Measurements from ENCODE around the gene ST6GAL2.

ST6GAL2 gene

DNA sequence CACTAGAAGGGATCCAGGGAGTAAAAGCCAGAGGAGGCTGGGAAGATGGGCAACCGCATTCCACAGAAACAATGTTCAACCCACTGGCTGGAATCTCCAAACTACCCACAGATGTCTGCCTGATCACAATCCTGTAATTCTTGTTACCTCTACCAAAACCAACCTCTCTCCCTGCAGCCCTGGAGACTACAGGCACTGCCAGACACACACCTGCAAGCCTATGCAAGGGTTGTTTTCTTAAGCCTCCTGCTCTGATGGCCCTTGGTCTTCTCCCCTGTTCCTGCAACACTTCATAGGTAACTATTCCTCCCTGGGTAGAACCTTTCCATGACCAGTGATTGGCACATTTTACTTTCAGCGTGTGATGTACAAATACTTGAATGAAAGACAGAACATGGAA lies 21.9 kb downstream of the ST6GAL2 start:
- no peak for DNase-seq

- DNase-seq: peak in 1 of 51 donors; percentile 12
Observed at GRCh38 chr2:106863387-106863786, 22.6 kb downstream of the ST6GAL2 start.

DNA sequence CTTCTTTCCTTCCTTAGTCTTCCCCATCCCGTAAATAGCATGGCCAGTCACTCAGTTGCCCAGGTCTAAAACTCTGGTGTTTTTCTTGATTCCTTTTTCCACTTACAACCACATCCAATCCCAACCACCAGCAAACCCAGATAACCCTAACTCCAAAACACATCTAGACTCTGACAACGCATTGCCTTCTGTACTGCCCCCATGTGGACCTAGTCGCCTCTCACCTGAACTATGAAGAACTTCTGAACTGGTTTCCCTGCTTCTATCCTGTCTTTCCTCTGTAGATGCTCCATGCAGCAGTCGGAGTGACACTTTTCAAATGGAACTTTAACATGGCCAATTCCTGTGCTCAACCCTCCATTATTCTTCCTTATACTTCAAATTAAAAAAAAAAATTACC lies 26.5 kb downstream of the ST6GAL2 start:
- DNase-seq: no peak

GRCh38 chr2:106858810-106859209 lies 27.2 kb downstream of the ST6GAL2 start:
- no peak for DNase-seq

- no peak for DNase-seq
Observed at GRCh38 chr2:106857882-106858478, 28.0 kb downstream of the ST6GAL2 start.

GRCh38 chr2:106853631-106854030 lies 32.3 kb downstream of the ST6GAL2 start:
- no peak for DNase-seq

- no peak for DNase-seq
Observed at GRCh38 chr2:106851881-106852501, 34.0 kb downstream of the ST6GAL2 start.

DNA sequence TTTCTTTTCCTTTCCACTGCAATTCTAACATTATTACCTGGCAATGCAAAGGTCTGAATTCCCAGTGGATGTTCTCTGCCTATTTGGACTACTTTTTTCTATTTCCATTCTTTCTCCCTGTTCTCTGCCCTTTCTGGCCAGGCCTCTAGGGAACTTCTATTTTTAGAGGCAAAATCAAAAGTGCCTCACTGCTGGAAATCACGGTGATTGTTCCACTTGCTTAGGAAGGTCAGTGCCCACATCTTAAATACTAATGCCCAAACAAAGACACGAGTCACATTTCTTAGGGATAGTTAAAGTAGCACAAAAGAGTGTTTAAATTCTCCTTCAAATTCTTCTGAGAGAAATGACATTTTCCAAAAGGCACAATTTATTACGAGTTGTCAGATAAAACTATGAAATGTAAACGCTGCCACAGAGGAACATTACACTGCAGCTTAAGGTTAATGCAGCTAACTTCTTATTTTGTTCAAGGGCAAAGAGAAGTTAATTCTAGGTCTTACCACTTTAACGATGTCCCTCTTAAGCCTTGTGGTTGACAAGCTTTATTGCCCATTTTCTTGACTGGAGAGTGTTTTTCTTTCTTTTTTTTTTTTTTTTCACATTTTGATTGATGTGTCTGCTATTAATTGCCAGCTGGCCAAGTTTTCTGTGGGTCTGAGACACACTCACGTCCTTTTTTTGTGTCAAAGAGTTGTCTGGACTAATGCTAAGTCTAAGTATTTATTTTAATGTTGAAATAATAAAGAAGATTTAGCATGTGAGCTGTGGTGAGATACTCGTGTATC lies 34.7 kb downstream of the ST6GAL2 start:
- DNase-seq: no peak

- no peak for DNase-seq
Observed at GRCh38 chr2:106849253-106849652, 36.7 kb downstream of the ST6GAL2 start.

DNA sequence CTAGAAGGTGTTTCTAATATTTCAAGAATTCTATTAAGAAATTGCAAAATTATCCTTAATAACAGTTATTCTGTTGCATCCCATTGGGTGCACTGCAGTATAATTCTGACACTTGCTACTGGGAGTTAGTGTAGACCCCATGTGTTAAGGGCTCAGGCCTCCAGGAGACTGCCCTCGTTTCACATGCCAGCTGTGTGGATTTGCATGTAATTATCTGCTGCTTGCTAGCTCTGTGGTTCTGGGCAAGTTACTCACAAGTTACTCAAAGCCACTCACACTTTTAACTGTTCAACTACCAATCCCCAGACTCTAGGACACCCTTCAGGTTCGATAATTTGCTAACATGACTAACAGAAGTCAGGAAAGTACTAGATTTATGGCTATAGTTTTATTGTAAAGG lies 38.6 kb downstream of the ST6GAL2 start:
- no peak for DNase-seq

GRCh38 chr2:106845716-106846115 lies 40.3 kb downstream of the ST6GAL2 start:
- DNase-seq: no peak

DNA sequence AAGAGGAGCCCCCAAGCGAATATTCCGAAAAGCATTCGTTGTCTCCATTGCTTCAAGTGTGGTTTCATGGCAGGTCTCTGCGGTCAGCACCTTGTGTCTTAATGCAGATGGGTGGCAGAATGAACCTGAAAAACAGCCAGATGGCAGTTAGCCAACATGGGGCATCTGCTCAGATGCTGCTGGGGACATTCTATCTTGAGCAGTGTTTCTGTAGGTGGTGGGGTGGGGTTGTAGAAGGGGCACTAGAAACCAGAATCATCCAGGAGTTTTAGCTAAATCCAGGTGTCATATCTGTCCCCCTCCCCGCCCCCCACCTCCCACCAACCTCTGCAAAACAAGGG lies 42.1 kb downstream of the ST6GAL2 start:
- DNase-seq: no peak

DNA sequence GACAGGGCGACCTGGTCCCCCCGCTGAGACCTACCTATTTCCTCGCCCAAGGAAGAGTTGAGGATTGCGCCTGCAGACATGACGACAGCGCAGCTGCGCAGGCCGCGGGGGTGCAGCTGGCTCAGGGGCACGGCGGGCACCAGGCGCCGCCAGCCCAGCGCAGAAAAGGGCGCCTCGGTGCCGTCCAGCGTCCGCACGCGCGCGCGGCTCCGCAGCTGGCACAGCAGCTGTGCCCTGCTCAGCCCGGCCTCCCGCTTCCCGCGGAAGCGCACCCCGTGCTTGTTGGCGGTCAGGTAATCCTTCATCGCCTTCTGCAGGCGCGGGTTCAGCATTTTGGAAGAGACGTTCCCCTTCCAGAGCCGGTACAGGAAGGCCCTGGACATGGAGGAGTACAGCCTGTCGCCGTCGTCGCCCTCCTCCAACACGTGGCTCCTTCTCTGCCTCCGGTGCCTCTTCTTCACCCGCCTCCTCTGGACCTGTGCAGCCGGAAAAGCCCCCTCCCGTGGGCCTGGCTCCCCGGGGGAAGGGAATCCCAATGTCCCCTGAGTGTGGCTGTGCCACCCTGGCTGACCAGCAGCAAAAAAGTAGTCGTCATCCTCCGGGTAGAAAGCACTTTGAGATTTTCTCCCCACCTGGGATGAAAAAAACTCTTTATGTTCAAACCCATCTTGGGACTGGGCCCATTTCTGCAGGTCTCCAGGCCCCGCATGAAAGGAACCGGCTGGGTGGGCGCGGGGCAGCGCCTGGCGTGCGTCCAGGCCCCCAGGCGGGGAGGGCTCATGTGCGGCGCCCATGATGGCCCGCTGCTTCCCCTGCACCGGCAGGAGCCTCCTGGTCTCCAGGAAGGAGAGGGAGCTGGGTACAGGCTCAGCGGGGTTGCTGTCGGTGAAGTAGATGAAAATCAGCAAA lies 42.7 kb downstream of the ST6GAL2 start:
- DNase-seq: no peak

DNA sequence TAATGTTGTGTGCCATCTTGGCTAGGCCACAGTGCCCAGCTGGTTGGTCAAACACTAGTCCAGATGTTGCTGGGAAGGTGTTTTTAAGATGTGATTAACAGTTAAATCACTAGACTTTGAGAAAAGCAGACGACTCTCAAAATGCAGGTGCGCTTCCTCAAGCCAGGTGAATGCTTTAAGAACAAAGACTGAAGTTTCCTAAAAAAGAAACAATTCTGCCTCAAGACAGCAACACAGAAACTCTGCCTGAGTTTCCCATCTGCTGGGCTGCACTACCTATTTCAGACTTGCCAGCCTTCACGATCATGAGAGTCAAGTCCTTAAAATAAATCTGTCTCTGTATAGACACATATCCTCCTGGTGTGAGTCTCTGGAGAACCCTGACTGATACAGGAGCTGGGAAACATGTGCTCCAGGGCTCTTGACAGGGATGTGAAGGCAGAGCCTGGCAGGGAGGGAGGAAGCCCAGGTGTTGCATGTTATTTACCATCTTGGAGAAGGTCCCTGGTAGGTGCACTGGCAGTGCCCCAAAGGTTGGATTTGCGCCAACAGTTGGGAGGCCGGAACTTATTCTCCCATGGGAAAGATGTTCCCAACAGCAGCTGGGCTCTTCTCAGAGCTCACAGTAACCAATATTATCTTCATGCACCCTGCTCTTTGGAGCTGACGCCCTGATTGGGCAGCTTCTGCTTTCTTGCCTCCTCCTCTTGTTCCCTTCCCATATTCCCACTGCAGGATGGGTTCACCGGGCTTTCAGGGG lies 43.9 kb downstream of the ST6GAL2 start:
- no peak for DNase-seq

DNA sequence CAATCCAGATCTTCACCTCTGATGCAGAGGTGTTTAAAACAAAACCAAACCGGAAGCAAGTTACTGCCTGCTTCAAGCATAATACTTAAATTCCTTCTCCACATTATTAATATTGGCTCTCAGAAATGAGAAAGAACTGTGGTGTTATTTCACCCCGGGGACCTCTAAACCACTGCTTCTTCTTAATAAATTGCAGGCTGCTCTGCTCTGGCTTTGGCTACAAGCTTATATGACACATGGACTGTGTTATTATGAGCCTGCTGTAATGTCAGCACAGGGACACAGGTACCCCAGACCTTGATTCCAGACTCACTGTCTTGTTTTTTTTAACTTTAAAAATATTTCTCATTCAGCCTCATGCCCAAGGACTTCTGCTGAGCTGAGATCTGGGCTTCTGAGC lies 45.1 kb downstream of the ST6GAL2 start:
- DNase-seq: no peak

DNA sequence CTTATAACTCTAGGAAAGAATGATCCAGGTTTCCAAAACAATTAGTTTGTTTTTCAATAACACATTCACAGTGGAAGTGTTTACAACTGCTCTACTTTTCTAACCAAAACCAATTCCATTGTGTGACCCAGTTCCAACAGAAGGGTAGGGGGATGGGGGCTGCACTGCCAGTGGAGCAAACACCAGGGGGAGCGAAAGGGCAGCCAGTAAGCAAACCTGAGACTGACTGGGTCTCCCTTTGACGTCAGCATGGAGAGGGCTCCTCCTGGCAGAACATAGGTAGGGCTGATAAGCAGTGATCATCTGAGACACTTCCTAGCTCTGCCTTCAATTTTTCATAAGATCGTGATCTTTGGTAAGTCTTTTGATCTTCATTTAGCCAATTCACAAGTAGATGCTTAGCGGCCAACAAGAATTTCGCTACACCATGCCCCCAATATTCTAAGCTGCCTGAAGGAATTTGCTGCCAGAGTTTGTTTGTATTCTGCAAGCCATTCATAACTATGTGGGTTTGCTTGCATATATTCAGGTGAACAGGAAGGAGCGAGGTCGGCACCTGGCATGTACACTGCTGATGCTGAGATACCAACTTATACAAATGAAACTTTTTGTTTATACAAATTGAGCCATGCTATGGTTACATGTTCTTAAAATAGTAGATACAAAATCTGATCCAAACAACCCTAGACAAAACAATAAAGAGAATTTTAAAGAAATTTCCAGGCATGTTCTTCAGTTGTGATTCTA lies 45.9 kb downstream of the ST6GAL2 start:
- DNase-seq: peak in 4 of 51 donors; percentile 9 to 34 (median 18)

GRCh38 chr2:106833256-106833655 lies 52.7 kb downstream of the ST6GAL2 start:
- DNase-seq: no peak

- no peak for DNase-seq
Observed at GRCh38 chr2:106831816-106832569, 54.0 kb downstream of the ST6GAL2 start.

GRCh38 chr2:106831241-106831640 lies 54.7 kb downstream of the ST6GAL2 start:
- DNase-seq: no peak

DNA sequence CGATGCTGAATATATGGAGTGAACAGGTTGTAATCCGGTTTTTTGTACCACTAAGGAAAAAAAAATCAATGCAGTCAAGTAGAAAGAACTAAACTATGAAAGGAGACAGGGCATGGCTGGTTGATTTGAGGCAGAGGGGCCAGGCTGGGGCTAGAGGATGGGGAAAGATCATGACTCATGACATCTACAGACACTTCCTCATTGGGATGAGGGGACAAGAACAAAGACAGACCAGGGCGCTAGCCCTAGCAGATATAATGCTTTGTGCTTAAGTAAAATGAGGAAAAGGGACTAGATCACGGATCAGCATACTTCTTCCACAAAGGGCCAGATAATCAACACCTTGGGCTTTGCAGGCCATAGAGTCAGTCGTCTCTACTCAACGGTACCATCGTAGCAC lies 55.8 kb downstream of the ST6GAL2 start:
- DNase-seq: no peak

Measured in hypothalamus (tissue), 51 donors.